ENCODE results near the gene C11orf97.
"Not testable (repeated sequence)": the region's sequence is repeated elsewhere in the genome, so short reads cannot be mapped to it uniquely, and the experiment has no call there.

C11orf97 gene

DNA sequence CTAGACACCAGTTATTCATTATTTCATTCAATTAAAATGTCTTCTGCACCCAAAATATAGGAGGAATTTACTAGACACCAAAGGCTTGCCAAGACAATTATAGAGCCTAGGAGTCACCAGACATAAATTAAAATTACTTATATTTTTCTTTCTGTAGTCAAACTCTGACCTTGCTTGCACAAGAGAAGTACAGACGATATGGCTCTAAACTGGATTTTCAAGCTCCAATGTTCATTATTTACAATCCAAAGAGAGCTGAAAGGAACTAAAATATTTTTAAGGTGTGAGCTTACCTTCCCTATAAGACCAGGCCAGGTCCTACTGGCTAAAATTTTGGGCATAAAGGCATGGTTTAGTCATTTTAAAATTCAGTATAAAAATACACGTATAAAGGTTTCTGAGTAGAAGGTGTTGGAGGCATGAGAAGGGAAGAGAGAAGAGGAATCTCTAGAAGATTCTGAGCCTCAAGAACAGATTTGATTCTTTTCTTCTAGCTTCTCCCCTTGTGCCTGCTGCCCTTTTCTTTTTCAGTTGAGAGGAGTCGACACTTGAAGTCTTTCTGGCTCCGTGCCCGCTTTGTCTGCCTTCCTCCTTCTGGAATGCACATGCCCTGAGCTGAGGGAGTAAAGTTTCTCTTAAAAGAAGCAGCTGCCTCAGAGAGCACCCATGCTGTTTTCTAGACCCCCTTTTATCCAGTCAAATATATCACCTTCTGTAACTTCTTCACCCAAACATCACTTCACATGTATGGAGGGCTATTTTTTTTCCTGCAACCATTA is 13.5 kb downstream of the C11orf97 start:
- no peak for DNase-seq

DNA sequence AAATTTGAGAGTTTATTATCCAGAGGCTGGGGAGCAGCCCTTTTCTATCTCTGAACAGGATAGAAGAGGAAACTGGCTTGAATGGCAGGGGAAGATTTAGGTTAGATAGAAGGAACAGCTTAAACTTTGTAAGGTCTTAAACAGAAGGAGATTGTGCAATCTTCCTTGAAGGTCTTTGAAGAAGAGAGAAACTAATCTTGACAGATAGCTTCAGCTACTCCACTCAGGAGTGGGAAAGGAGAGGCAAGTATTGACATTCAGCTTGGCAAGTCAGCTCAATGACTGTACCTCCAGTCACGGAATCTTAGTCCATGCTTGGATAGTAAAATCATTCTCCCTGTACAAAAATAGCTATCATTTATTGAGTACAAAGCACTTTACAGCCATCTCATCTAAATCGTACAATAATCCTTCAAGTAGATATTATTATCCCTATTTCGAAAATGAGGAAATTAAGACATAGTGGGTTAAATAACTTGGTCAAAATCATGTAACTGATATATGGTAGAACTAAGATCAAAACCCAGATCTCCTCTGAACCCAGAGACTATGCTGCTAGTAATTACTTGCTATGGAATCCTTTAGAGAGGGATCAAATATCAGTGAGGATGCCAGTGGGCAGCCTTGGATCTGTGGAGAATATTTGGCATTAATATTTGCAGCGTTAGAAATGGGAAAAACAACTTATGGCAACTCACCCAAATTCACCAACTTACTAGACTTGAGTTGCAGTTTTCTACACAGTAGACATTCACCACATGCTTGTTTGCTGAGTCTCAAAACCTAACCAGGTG is 14.6 kb downstream of the C11orf97 start:
- no peak for DNase-seq

DNA sequence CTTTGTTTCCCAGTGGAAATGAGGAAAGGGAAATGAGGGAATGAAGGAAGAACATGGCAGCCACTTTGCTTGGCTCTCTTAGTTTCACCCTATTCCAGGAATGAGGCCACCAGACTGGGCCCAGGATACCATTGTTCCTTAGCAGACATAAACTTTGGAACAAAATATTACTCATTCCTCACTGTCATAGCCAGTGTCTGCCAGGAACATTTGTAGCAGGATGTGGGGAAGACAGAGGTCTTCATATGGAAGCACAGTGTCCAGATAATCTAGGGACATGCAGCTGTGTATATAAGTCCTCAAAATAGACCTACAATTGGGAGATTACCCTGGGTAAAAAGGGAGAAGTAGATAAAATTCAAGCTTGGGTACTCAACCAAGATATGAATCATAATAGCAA is 16.3 kb downstream of the C11orf97 start:
- no peak for DNase-seq

DNA sequence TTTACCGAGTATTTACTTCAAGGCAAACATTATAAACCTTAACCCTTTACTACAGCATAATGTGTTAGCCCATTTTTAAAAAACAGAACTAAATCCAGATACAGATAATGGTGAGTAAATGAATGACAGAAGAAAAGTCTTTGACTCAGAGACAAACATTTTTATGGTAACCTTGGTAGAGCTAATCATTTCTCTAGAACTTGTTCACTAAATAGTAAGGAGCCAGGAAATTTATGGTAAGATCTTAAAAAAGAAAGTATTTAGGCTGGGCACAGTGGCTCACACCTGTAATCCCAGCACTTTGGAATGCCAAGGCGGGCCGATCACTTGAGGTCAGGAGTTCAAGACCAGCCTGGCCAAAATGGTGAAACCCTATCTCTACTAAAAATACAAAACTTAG is 19.9 kb downstream of the C11orf97 start:
- DNase-seq: no peak

DNA sequence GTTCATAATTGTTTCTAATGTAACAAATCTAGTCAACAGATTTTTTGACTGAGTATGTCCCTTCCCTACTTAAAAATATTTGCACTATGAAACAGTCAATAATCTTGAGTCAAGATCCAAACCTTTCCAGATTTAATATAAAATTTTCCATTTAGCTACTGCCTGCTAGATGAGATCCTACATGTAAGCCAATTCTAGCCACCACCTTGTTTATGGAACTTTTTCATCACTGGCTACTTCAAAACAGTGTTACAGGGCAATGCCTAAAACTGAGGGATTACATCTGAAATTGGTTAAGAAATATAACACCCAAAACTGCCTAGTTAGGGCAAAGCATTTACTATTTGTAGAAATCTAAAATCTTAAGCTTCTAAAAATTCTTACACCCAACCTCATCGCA is 20.9 kb downstream of the C11orf97 start:
- no peak for DNase-seq

DNA sequence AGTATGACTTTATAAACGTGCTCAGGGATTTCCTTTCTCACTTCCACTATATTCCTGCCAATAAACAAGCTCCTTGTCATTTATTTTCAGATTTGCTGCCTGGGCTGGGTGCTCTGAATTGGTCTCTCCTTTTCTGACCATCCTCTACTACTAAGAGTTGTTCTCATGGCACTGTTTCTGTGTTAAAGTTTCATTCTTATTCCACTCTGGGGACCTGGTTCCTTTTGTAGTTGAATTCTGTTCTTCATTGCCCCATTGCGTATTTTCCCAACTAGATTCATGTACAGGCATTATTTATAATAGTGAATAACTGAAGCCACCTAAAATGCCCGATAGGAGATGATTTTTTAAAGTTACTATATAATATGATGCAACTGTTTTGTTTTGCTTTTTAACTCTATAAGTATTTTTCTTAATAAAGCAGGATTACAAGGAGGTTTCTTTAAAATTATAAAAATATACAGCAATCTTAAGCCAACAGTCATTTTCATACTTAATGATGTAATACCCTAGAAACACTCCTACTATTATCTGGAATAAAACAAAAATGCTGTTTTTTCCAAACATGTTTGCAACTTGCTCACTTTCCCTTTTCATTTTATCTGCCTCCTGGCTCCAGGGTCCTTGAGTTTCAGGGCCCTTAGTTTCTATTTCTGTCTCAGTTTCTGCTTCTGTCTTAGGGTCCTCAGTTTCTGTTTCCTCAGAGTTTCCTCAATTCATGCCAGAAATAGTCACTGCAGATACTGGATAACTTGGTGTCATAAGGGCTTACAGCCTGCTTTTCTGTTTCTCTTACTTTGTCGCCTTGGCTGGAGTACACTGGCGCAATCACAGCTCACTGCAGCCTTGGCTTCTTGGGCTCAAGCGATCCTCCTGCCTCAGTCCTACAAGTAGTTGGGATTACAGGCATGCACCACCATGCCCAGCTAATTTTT is 21.7 kb downstream of the C11orf97 start:
- no peak for DNase-seq

DNA sequence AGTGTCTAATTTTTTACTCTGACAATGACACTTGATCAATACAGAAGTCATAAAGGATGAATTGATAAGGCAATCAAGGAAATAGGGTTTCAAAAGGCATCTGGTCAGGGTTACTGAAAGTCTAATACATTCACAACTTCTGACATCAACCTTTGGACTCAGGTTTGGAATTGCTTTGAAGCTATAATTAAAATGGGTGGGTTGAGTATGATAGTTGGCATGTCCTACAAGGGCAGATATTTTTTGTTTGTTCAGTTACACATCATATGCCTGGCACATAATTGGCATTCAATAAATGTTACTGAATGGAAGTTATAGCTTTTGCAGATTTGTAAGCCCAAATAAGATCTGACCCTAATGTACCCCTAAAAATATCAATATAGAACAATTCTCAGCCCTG is 24.1 kb downstream of the C11orf97 start:
- DNase-seq: no peak

DNA sequence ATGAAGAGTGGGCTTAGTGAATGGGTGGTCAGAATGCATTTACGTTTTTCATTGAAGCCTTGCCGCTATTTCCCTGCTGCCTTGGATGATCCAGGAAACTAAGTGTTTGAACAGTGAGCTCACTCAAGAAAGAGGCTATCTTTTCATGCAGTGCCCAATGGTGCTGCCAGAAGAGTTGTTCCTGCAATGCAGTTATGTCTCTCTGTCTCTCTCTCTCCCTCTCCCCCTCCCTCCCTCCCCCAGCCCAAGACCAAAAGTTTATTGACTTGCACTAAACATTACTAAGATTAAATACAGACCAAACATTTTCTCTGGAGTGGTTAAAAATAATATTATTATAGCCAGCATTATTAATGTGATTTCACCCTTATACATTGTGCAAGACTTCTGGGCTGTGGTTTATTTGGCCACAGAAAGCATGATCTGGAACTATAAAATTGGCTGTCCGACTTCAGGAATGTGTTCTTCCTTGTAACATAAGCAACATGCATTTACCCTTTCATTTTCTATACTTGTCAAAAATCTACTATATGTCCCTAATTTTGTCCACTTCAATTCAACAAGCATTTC is 24.9 kb downstream of the C11orf97 start:
- DNase-seq: no peak

DNA sequence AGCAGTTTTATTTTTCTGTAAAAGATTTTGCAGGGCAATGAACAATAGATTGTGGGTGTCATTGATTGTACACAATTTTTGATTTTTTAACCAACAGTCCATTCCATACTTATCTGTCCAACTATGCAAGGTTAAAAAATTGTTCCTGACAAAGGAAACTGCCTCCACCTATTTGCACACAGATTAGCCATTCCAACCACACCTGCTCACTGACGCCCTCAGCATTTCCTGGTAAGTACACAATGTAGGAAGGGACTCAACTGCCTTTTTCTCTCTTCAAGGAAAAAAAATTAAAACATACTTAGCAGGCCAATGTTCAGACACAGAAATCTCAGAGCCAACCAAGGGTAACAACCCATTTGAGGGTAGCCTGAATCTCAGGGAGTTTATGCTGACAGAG is 27.2 kb downstream of the C11orf97 start:
- DNase-seq: no peak

DNA sequence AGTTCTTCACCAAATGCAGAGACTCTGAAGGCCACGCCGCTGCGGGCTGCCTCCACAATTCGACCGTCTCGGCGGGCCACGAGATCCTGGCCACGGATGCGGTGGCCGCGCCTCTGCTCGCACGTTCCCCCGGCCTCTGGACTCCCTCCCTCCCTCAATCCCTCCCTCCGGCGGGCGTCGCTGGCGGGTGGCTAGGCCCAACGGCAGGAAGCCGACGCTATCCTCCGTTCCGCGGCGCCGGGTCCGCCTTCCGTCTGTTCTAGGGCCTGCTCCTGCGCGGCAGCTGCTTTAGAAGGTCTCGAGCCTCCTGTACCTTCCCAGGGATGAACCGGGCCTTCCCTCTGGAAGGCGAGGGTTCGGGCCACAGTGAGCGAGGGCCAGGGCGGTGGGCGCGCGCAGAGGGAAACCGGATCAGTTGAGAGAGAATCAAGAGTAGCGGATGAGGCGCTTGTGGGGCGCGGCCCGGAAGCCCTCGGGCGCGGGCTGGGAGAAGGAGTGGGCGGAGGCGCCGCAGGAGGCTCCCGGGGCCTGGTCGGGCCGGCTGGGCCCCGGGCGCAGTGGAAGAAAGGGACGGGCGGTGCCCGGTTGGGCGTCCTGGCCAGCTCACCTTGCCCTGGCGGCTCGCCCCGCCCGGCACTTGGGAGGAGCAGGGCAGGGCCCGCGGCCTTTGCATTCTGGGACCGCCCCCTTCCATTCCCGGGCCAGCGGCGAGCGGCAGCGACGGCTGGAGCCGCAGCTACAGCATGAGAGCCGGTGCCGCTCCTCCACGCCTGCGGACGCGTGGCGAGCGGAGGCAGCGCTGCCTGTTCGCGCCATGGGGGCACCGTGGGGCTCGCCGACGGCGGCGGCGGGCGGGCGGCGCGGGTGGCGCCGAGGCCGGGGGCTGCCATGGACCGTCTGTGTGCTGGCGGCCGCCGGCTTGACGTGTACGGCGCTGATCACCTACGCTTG is 31.7 kb downstream of the C11orf97 start, which contains the start of gene FUT4:
TSS of gene FUT4 (plus strand) at position 227 of the 951 bp plus-strand sequence. CDS start at position 440, 213 bp downstream.
- DNase-seq: peak; percentile 97

DNA sequence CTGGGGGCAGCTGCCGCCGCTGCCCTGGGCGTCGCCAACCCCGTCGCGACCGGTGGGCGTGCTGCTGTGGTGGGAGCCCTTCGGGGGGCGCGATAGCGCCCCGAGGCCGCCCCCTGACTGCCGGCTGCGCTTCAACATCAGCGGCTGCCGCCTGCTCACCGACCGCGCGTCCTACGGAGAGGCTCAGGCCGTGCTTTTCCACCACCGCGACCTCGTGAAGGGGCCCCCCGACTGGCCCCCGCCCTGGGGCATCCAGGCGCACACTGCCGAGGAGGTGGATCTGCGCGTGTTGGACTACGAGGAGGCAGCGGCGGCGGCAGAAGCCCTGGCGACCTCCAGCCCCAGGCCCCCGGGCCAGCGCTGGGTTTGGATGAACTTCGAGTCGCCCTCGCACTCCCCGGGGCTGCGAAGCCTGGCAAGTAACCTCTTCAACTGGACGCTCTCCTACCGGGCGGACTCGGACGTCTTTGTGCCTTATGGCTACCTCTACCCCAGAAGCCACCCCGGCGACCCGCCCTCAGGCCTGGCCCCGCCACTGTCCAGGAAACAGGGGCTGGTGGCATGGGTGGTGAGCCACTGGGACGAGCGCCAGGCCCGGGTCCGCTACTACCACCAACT is 32.5 kb downstream of the C11orf97 start:
- DNase-seq: no peak

DNA sequence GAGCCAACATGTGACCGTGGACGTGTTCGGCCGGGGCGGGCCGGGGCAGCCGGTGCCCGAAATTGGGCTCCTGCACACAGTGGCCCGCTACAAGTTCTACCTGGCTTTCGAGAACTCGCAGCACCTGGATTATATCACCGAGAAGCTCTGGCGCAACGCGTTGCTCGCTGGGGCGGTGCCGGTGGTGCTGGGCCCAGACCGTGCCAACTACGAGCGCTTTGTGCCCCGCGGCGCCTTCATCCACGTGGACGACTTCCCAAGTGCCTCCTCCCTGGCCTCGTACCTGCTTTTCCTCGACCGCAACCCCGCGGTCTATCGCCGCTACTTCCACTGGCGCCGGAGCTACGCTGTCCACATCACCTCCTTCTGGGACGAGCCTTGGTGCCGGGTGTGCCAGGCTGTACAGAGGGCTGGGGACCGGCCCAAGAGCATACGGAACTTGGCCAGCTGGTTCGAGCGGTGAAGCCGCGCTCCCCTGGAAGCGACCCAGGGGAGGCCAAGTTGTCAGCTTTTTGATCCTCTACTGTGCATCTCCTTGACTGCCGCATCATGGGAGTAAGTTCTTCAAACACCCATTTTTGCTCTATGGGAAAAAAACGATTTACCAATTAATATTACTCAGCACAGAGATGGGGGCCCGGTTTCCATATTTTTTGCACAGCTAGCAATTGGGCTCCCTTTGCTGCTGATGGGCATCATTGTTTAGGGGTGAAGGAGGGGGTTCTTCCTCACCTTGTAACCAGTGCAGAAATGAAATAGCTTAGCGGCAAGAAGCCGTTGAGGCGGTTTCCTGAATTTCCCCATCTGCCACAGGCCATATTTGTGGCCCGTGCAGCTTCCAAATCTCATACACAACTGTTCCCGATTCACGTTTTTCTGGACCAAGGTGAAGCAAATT is 33.3 kb downstream of the C11orf97 start:
- no peak for DNase-seq

DNA sequence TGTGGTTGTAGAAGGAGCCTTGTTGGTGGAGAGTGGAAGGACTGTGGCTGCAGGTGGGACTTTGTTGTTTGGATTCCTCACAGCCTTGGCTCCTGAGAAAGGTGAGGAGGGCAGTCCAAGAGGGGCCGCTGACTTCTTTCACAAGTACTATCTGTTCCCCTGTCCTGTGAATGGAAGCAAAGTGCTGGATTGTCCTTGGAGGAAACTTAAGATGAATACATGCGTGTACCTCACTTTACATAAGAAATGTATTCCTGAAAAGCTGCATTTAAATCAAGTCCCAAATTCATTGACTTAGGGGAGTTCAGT is 33.9 kb downstream of the C11orf97 start:
- no peak for DNase-seq

DNA sequence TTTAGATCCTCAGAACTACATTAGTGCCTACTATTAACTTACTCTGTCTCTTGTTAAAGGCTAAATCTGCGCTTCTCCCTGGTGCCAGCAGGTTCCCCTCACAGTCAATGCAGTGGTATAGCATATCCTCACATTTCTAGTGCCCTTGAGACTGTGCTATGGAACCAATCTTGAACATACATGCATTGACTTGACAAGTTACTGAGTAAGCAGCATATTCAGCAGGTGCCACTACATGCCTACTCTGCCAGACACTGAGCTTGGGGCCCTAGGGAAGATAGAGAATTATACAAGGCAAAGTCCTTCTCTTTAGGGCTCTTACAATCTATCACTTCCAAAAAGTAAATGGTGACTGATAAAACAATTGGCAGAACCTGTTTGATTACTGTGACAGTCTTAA is 34.6 kb downstream of the C11orf97 start:
- DNase-seq: peak in 1 of 2 experiments; percentile 52

DNA sequence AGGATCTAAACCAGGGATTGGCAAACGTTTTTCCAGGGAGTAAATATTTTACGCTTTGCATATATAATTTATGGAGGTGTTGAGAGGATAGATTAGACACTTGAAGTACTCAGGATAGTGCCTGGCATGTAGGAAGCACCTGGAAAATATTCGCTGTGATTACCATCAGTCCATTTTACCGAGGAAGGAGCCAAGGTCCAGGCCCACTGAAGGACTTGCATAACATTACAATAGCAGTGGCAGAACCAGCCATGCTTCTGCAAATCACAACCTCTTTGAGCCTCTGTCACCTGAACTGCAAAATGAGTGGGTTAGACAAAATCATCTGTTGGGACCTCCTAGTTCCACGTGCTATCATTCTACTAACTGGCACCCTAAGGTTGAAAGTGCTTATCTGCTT is 36.9 kb downstream of the C11orf97 start:
- DNase-seq: no peak

DNA sequence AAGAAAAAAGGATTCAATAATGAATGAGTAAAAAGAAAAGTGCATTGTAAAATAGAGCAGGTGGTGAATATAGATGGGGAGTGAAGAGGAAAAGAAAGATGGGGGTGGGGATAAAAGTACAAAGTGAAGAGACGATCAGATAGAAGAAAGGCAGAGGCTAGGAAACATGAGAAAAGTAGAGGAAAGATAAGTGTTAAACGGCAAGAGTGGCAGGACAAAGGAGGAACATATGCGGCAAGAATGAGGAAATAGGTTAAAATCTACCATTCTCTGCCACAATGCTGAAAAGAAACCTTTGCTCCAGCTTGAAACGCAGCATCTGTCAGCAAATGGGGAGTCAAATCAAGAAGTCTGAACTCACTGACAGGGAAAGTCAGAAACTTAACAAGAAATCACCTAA is 38.3 kb downstream of the C11orf97 start:
- no peak for DNase-seq

DNA sequence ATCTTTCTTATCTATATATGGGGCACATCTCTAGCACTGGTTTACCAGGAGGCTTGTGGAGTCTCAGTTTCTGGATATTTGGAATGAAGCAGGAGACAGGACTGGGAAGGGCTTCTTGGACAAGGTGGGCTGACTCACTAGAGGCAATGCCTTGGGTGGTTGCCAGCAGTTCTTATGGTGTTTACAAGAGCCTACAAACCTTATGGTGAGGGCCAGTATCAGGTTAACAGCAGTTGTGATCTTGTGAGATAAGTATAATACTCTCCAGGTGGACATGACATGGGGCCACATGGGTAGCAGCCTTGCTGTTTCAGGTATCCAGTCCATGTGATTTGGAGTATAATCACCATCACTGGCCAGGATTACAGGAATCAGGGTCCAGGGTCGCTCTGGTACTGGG is 41.7 kb downstream of the C11orf97 start:
- no peak for DNase-seq

DNA sequence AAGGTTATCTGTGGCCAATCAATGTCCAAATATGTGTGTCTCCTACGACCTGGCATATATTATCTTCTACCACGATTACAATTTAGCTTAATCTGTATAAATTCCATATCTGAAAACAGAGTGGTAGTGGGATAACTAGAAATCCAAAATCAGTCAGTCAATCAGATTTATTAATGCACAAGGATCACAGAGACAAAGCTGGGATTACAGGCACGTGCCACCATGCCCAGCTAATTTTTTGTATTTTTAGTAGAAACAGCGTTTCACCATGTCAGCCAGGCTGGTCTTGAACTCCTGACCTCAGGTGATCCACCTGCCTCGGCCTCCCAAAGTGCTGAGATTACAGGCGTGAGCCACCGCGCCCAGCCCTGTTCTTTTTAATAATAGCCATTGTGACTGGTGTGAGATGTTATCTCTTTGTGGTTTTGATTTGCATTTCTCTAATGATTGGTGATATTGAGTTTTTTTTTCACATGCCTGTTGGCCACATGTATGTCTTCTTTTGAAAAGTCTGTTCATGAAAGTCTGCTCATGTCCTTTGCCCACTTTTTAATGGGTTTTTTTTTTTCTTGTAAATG is 43.6 kb downstream of the C11orf97 start:
- DNase-seq: not testable (repeated sequence)

DNA sequence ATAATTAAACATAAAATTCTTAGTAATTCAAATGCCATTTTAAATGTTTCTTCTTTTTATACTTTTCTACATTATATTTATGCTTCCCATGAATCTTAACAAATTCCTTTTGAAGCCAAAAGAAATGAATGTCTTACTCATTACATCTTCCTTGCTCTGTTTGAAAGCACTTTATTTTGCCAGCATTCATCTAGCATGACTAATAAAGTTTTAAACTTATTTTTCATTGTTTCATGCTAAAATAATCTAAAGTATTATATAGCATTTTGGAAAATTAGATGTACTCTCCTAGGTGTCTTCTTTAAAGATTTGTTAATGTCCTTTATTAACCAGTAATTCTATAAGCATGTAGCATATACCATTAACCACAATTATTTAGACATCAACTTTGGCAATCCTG is 45.2 kb downstream of the C11orf97 start:
- DNase-seq: no peak

DNA sequence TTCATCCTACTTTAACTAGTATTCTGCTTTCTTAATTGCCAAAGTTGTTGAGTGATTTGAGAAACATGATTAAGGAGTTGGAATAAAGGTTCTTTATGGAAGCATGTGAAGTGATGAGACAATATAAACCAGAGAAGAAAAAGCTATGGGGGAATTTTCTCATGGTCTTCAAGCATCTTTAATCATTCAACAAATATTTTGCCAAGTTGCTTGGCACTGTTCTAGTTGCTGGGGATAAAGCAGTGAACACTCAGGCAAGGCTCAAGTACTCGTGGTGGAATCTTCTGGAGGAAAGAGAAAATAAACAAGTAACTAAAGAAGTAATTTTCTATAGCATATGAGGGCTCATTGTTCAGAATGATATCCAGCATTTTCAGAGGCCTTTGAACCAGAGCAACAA is 45.7 kb downstream of the C11orf97 start:
- DNase-seq: no peak

Data from SW 1271 (cell line).